GM12892 (cell line): ENCODE measurements around the gene ENOX1.

Source experiments
- POLR2AphosphoS5 ChIP-seq: IDR thresholded peaks from 2 replicates; pipeline ENCODE4 v1.6.1; 2011; ENCODE audit warnings: low read depth, low read length, control low read depth
- TAF1 ChIP-seq: IDR thresholded peaks from 2 replicates; pipeline ENCODE4 v1.6.1; 2011; ENCODE audit warnings: low read depth, mild to moderate bottlenecking, control low read depth, low read length, borderline replicate concordance

GRCh38 chr13:43335764-43336163 lies 451.0 kb downstream of the ENOX1 start:
- TF ChIP-seq POLR2AphosphoS5 (no peak), TAF1 (no peak)
